Measurements from ENCODE around the gene PAQR6.

Gene PAQR6

DNA sequence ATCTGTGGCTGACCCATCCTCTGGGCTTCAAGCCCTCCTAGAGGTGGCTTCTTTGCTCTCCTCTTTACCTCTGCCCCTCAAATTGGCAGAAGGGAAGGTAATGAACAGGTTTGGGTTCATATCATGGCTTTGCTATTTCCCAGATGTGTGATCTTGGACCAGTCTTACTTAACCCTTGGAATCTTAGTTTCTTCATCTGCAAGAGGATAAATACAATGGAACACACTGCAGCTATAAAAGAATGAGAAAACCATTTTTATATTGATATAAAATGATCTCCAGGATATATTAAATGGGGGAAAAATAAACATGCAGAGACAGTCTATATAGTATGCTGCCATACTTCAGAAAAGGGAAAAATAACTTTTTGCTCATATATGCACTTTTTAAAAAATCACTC lies 42.0 kb upstream of the PAQR6 start:
- TF ChIP-seq, protein P1, sequence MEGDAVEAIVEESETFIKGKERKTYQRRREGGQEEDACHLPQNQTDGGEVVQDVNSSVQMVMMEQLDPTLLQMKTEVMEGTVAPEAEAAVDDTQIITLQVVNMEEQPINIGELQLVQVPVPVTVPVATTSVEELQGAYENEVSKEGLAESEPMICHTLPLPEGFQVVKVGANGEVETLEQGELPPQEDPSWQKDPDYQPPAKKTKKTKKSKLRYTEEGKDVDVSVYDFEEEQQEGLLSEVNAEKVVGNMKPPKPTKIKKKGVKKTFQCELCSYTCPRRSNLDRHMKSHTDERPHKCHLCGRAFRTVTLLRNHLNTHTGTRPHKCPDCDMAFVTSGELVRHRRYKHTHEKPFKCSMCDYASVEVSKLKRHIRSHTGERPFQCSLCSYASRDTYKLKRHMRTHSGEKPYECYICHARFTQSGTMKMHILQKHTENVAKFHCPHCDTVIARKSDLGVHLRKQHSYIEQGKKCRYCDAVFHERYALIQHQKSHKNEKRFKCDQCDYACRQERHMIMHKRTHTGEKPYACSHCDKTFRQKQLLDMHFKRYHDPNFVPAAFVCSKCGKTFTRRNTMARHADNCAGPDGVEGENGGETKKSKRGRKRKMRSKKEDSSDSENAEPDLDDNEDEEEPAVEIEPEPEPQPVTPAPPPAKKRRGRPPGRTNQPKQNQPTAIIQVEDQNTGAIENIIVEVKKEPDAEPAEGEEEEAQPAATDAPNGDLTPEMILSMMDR (conservative IDR thresholded peaks at IDR 0.05; ENCODE audit: low read depth): no peak
- no peak overlapping the region for H3K27ac ChIP-seq
- ChIA-PET CTCF (interaction anchor here (0.7 kb wide), 1 partner anchor 33 kb away, joined by 3 read pairs; no protein-coding TSS in a partner anchor), POLR2A (ENCODE audit: low non-redundant PET) (no interaction called here)
- no peak for DNase-seq (ENCODE audit: low spot score)

- no peak overlapping the region; the same call in 1 of the 2 replicates for H3K27ac ChIP-seq
- POLR2A ChIA-PET (ENCODE audit: low non-redundant PET): no interaction called here
- no peak for DNase-seq (ENCODE audit: low spot score)
- CTCF ChIA-PET: interaction anchor here (0.6 kb wide), 1 partner anchor 61 kb away, joined by 3 read pairs; no protein-coding TSS in a partner anchor
- TF ChIP-seq, protein P1 (conservative IDR thresholded peaks at IDR 0.05; ENCODE audit: low read depth): no peak
Observed at GRCh38 chr1:156286061-156286460, 38.2 kb upstream of the PAQR6 start.

DNA sequence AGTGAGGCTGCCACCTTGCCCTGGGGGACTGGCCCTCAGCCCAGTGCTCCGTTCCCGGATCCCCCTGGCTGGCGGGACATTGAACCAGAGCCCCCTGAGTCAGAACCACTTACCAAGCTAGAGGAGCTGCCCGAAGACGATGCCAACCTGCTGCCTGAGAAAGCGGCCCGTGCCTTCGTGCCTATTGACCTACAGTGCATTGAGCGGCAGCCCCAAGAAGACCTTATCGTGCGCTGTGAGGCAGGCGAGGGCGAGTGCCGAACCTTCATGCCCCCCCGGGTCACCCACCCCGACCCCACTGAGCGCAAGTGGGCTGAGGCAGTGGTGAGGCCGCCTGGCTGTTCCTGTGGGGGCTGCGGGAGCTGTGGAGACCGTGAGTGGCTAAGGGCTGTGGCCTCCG lies 37.6 kb upstream of the PAQR6 start:
- DNase-seq (ENCODE audit: low spot score): no peak
- peak overlapping the region; percentile 55 for H3K27ac ChIP-seq
- POLR2A ChIA-PET (ENCODE audit: low non-redundant PET): no interaction called here
- CTCF ChIA-PET: interaction anchor here (0.6 kb wide), 1 partner anchor 60 kb away, joined by 3 read pairs; no protein-coding TSS in a partner anchor
- TF ChIP-seq, protein P1 (conservative IDR thresholded peaks at IDR 0.05; ENCODE audit: low read depth): no peak

GRCh38 chr1:156284757-156285156 lies 36.9 kb upstream of the PAQR6 start:
- ChIA-PET POLR2A (ENCODE audit: low non-redundant PET) (interaction anchor here (0.5 to 0.7 kb wide), 4 partner anchors 14 to 244 kb away, joined by 3 to 8 read pairs (median 3); no protein-coding TSS in a partner anchor), CTCF (interaction anchor here (0.6 kb wide), 1 partner anchor 11 kb away, joined by 3 read pairs; the partner anchor contains the start of gene GLMP)
- no peak for DNase-seq (ENCODE audit: low spot score)
- peak overlapping the region; percentile 55 for H3K27ac ChIP-seq
- TF ChIP-seq, protein P1 (conservative IDR thresholded peaks at IDR 0.05; ENCODE audit: low read depth): no peak

DNA sequence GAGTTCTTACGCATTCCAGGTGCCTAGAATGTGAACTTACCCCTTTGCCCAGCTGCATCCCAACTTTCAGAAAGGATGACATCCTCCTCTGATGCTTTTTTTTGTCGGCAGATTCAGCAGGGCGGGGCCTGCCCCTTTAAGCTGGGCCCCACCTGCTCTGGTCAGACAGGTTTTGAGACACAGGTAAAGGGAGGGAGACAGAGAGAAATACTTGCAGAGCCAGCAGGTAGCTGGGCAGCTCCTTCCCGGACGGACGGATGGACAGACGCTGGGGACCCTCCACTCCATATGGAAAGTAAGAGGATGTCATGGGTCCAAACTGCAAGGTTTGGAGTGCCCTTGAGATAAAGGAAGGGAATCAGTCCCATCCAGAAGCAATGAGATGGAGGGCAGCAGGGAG lies 36.3 kb upstream of the PAQR6 start, which contains the start of gene TMEM79:
TMEM79 (plus strand) TSS at position 214 of the 400 bp plus-strand sequence. CDS start 902 bp downstream, outside the sequence.
- H3K27ac ChIP-seq: peak within 1 kb of the TSS; percentile 88
- peak; percentile 64 for DNase-seq (ENCODE audit: low spot score)
- TF ChIP-seq, protein P1 (conservative IDR thresholded peaks at IDR 0.05; ENCODE audit: low read depth): no peak
- CTCF ChIA-PET: interaction anchor here (0.6 kb wide), 1 partner anchor 11 kb away, joined by 3 read pairs; the partner anchor contains the start of gene GLMP
- POLR2A ChIA-PET (ENCODE audit: low non-redundant PET): interaction anchor here (0.7 kb wide), 1 partner anchor 245 kb away, joined by 3 read pairs; no protein-coding TSS in a partner anchor

DNA sequence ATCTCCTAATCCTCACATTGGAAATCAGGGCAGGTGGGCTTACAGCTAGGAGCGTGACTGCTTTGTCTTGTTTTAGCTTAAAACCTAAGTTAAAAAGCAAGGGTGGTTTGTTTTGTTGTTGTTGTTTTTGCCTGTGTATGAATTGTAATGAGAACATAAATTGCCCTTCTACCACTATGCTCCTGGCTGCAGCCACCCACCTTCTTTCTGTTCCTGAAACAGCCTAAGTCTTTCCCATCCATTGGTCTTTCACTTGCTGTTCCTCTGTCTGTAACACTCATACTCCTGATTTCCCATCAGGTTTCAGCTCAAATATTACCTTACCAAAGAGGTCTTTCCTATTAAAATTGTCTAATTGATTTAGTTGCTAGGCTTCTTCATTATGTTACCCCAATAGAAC lies 35.7 kb upstream of the PAQR6 start:
- ChIA-PET POLR2A (ENCODE audit: low non-redundant PET) (no interaction called here), CTCF (interaction anchor here (0.6 kb wide), 1 partner anchor 164 kb away, joined by 3 read pairs; no protein-coding TSS in a partner anchor)
- TF ChIP-seq, protein P1 (conservative IDR thresholded peaks at IDR 0.05; ENCODE audit: low read depth): no peak
- no peak for DNase-seq (ENCODE audit: low spot score)
- H3K27ac ChIP-seq: no peak overlapping the region

All from RWPE1 (cell line).